GM04503 (cell line): Measurements from ENCODE around the gene STXBP5L.
"Not testable (repeated sequence)": the region's sequence is repeated elsewhere in the genome, so short reads cannot be mapped to it uniquely, and the experiment has no call there.

ENCODE experiments used
- DNase-seq: peaks from one replicate; pipeline ENCODE4 v3.0.0-alpha.2; 2012; ENCODE audit warnings: low read depth

STXBP5L gene

DNA sequence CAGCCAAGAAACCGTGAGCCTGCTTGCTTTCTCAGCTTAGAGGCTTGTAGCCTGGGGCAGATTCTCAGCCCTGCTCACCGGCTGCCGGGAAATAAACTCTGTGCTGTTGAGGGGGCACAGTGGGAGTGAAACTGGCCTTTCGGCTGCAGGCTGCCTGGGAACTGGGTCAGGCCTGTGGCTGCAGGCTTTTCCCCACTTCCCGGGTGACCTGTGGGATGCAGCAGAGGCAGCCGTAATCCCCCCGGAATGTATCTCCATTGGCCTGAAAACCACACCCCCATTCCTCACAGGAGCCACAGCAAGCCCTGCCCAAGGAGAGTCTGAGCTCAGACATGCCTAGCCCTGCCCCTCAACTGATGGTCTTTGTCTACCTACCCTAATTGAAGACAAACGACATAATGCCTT is 110.9 kb downstream of the STXBP5L start:
- DNase-seq = no peak

DNA sequence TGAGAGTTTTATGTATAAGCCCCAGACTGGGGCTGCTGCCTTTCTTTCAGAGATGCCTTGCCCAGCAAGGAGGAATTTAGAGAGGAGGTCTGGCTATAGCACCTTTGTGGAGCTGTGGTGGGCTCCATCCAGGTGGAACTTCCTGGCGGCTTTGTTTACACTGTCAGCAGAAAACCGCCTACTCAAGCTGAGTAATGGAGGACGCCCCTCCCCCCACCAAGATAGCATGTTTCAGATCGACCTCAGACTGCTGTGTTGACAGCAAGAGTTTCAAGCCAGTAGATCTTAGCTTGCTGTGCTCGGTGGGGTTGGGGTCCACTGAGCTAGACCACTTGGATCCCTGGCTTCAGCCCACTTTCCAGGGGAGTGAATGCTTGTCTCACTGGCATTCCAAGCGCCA is 155.6 kb downstream of the STXBP5L start:
- DNase-seq = no peak

DNA sequence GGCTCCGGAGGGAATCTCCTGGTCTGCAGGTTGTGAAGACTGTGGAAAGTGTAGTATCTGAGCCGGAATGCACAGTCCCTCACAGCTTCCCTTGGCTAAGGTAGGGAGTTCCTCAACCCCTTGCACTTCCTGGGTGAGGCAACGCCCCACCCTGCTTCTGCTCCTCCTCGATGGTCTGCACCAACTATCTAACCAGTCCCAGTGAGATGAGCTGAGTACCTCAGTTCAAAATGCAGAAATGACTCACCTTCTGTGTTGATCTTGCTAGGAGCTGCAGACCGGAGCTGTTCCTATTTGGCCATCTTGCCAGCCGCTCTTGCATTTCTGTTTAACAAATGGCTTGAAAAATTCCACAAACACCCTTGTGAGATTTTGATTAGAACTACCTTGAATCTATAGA is 156.1 kb downstream of the STXBP5L start:
- no peak for DNase-seq

DNA sequence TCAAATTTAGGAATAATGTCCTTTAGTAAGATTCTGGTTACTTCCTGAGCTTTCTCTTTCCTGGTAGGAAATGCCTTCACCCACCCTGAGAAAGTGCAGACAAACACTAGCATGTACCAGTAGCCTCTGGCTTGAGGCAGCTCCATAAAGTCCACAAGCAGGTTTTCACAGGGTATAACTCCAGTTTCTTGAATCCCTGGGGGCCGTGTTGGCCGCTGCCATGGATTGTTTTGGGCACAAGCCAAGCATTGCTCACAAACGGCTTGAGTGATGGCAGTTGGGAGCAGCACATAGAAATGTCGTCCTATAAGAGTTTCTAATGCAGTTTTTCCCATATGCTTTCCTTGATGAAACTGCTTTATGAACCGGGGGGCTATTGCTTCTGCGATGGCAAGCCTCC is 164.1 kb downstream of the STXBP5L start:
- no peak for DNase-seq

DNA sequence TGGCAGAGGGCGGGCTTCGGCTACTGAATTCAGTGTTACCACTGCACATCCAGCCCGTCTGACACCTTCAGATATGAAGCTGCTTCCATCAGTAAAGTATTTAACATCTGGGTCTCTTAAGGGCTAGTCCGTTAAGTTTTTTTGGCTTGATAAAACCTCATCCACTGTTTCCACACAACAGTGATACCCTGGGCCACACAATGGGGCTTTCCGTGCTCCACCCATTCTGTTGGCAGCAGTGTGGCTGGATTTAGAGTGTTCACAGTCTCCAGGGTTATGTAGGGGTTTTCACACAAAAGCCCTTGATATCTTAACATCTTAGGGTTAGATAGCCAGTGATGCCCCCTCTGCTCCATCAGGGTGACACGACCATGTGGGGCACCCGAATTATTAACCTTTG is 165.0 kb downstream of the STXBP5L start:
- no peak for DNase-seq

DNA sequence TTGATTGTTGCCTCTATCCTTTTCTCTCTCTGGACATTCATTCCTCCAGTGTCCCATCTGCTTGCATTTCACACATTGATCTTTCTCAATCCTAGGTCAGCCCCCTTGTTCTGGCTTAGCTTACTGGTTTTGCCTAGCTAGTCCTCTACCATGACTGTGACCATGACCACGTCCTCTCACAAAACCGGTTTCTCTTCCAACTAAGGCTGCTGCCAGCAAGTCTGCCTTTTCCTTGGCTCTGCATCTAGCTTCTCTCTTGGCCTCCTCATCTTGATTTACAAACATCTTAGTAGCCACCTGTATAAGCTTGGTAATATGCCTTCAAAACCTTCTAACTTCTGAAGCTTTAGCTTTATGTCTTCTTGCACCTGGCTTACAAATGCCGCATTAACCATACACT is 167.2 kb downstream of the STXBP5L start:
- DNase-seq = no peak

DNA sequence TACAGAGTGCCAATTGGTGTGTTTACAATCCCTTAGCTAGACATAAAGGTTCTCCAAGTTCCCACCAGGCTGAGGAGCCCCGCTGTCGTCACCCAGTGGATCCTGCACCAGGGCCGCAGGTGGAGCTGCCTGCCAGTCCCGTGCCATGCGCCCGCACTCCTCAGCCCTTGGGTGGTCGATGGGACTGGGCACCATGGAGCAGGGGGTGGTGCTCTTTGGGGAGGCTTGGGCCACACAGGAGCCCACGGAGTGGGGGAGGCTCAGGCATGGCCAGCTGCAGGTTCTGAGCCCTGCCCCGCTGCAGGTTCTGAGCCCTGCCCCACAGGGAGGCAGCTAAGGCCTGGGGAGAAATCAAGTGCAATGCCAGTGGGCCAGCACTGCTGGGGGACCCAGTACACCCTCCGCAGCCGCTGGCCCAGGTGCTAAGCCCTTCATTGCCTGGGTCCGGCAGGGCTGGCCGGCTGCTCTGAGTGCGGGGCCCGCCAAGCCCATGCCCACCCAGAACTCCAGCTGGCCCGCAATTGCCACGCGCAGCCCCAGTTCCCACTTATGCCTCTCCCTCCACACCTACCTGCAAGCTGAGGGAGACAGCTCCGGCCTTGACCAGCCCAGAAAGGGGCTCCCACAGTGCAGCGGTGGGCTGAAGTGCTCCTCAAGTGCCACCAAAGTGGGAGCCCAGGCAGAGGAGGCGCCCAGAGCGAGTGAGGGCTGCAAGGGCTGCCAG is 170.5 kb downstream of the STXBP5L start:
- not testable (repeated sequence) for DNase-seq

DNA sequence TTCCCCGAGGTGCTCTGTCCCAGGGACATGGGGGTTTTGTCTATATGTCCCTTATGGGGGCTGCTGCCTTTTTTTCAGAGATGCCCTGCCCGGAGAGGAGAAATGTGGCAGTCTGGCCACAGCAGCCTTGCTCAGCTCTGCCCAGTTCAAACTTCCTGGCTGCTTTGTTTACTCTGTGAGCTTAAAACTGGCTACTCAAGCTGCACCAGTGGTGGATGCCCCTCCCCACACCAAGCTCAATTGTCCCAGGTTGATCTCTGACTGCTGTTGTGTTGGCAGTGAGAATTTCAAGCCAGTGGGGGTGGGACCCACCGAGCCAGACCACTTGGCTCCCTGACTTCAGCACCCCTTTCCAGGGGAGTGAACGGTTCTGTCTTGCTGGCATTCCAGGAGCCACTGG is 188.9 kb downstream of the STXBP5L start:
- no peak for DNase-seq

DNA sequence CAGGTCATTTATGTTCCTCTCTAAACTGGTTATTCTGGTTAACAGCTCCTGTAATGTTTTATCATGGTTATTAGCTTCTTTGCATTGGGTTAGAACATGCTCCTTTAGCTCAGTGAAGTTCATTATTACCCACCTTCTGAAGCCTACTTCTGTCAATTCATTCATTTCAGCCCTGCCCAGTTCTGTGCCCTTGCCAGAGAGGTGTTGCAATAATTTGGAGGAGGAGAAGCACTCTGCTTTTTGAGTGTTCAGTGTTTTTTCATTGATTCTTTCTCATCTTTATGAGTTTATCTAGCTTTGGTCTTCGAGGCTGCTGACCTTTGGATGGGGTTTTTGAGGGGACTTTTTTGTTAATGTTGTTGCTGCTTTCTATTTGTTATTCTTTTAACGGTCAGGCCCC is 203.1 kb downstream of the STXBP5L start:
- DNase-seq = not testable (repeated sequence)

DNA sequence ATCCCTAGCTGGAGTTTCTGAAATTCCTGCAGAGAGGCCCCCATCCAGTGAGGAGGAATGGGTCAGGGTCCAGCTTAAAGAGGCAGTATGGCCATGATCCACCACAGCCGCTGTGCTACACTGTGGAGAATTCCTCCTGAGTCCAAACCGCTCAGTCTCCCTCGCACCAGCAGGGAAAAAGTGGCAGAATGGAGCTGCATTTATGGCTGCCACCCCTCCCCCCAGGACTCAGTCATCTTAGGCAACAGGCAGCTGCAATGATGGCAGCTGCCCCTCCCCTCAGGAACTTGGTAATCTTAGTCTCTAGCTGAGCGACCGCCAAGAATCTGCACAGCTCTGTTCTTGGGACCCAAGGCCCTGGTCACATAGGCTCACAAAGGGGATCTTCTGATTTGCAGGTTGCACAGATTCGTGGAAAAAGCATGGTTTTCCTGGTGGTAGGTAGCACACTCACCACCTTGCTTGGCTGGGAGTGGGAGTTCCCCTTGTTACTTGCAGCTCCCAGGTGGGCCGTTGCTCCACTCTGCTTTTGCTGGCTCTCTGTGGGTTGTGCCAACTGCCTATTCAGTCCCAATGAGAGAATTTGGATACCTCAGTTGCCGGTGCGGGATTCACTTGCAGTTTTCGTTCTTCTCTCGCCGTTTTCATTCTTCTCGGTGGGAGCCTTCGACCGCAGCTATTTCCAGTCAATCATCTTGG is 204.1 kb downstream of the STXBP5L start:
- no peak for DNase-seq

DNA sequence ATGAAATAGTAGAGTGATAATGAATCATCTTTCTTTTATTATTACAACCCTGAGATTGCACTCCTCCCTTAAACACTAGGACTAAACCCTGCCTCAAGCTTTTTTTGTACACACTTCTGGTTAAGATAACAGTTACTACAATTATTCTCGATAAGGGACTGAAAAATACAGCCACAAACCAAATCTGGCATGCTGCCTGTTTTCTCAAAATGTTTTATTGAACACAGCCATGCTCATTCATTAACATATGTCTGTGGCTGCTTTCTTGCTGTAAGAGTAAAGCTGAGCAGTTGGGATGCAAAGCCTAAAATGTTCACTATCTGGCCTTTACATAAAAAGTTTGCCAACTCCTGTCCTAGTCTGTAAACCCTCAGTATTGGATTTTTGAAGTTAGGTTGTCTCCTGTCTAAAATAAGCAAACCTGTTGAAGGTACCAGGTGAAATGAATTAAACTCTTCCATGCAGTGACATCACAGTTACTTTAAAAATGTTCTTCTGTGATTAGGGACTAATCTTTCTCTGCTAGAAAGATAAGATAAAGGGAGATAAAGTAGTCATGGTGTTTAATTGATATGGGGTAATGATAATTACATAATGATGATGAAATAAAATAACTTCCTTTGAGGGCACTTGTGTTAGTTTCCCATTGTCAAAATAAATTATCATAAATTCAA is 218.2 kb downstream of the STXBP5L start:
- no peak for DNase-seq

DNA sequence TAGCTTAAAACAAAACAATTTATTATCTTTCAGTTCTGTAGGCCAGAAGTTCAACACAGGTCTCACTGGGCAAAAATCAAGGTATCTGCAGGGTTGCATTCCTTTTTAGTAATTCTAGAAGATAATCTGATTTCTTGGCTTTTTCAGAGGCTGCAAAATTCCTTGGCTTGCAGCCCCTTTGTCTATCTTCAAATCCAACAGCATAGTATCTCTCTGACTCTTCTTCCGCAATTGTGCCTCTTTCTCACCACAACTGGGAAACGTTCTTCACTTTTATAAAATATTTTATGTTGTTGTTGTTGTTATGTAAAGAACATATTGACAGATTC is 218.7 kb downstream of the STXBP5L start:
- DNase-seq = no peak

DNA sequence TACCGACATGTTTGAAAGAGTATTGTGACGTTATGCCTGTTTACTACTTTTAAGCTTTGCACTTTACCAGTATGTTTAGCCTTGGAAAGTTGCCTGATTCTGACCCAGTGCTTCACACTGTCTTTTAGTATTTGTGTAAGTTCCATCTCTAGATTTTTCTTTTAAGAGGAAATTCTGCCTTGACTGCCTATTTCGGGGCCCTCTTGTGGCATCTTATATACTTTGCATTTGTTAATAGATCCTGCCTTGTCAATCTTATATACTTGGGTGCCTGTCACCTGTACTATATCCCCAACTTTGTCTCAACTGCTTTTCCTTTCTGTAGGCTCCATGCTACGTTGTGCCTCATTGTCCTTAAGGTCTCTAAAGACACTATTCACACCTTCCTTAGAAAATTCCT is 244.6 kb downstream of the STXBP5L start:
- DNase-seq = no peak

DNA sequence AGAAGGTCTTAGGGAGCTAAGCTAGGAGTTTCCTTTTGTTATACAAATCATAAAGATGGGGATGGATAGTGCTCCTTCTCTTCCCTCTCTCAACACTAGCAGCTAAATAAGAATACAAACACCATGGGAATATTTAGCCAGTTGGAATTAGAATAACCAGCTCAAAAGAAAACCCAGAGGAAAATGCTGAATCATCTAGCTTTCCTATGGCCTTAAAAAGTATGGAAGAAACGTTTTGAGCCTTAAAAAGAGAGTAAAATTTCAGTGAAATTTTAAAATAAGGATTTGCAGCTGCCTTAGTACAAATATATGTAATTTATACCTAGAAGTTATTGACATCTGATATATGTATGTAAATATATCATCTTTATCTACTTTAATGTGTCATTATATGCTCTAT is 245.8 kb downstream of the STXBP5L start:
- DNase-seq = no peak

DNA sequence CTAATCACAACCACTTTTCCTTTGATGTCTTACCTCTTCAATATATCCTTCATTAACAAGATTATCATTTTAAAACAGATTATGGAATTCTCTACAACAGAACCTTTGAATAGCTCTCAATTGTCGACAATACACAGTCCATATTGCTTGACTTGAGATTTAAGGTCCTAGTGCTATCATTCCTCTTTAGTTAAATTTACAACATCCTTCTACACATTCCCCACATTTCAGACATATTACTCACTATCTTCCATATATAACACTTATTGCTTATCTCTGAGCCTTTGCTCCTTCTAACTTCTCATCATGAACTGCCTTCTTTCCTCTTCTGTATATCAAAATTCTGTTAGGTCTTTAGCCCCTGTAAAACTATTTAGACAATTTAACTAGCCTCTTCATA is 247.0 kb downstream of the STXBP5L start:
- no peak for DNase-seq

DNA sequence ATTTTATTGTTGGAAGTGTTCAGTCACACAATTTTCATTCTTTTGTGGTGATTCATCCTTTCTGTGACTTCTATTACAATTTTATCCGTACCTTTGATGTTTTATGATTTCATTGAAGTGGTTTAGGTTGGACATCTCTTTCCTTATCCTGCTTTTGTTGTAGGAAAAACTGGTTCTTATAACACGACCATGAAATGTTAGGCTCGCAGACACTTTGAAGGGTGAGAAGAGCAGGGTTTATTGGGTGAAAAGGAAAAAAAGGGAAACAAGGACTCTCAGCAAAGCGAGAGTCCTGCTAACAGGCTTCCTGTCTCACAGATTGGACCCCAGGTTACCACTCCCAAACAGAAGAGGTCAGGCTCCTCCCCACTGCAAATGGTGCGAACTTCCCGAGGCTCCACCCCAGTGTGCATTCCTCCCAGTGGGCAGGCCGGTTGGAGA is 257.4 kb downstream of the STXBP5L start:
- DNase-seq = no peak

DNA sequence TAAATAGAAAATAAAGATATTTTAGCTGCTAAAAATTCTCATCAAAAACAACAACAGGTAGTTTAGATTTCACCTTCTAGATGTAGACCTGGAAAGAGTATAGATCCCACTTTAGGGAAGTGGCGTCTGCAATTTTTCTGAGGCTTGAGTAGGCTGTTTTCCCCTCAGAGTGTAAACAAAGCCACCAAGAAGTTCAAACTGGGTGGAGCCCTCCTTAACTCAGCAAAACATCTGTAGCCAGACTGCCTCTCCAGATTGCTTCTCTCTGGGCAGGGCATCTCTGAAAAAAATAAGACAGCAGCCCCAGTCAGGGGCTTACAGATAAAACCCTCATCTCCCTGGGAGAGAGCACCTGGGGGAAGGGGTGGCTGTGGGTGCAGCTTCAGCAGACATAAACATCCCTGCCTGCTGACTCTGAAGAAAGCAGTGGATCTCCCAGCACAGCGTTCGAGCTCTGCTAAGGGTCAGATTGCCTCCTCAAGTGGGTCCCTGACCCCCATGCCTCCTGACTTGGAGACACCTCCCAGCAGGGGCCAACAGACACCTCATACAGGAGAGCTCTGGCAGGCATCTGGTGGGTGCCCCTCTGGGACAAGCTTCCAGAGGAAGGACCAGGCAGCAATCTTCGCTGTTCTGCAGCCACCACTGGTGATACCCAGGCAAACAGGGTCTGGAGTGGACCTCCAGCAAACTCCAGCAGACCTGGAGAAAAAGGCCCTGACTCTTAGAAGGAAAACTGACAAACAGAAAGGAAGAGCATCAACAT is 259.6 kb downstream of the STXBP5L start:
- no peak for DNase-seq

DNA sequence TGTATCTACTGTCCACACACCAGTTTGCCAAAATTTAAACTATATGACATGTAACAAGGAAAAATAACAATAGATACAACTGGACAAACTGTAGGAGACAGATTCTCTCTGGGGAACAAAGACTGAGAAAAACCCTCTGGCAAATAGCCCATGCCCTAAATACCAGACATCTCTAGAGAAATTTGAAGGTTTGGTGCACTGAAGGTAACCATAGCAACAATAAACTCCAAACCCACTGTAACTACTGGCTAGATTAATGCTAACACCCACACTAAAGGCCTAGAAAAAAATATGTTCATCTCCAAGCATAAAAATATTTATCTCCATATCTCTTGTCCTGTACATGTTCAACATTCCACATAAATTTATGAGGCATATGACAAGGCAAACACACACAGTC is 267.1 kb downstream of the STXBP5L start:
- no peak for DNase-seq

DNA sequence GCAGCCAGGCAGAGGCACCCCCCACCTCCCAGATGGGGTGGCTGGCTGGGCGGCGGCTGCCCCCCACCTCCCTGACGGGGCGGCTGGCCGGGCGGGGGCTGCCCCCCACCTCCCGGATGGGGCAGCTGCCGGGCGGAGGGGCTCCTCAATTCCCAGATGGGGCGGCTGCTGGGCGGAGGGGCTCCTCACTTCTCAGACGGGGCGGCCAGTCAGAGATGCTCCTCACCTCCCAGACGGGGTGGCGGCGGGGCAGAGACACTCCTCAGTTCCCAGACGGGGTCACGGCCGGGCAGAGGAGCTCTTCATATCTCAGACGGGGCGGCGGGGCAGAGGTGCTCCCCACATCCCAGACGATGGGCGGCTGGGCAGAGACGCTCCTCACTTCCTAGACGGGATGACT is 282.6 kb downstream of the STXBP5L start:
- DNase-seq = not testable (repeated sequence)

DNA sequence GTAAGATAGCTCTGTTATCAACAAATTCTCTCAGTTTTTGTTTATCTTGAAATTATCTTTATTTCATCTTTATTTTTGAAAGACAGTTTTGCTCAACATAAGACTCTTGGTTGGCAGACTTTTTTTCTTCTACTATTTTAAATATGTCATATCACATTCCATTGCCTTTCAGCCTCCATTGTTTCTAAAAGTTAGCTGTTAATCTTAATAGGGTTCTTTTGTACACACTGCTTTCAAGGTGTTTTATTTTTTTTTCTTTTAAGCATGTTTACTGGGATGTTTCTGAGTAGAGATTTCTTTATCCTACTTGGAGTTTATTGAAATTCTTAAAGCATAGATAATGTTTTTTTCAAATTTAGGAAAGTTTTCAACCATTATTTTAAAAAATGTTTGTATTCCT is 294.6 kb downstream of the STXBP5L start:
- no peak for DNase-seq

DNA sequence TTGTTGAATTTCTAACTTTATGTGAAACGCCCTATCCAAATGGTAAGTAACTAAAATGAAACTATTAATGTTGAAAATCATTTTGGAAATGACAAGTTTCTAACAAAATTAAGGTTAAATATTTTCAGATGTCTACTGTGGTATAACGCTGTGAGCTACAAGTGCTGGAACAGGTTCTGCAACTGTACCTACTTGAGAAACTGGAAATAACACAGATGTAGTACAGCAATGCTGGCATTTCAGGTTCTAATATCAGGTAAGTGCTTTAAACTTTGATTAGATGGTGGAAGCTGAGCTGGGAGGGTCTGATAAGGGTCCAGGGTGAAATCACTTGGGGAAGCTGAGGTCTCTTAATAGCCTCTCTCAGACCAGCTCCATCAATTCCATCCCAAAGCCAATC is 315.1 kb downstream of the STXBP5L start:
- no peak for DNase-seq

DNA sequence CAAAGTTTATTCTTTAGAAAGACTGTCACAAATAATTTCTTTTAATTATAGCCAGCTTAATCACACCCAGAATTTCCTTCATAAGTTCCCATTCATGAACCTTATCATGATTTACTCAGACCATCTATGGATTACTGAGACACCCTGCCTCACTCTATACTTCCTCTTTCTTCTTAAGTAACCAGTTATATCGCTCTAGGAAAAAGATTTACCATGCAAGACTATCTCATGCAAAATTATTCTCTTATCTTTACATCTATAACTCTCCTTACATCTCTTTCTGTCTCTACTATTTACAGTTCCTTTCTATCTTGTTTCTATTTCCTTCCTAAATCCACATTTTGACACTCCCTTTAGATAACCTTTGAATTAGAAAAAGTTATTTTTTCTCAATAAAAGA is 321.0 kb downstream of the STXBP5L start:
- no peak for DNase-seq

DNA sequence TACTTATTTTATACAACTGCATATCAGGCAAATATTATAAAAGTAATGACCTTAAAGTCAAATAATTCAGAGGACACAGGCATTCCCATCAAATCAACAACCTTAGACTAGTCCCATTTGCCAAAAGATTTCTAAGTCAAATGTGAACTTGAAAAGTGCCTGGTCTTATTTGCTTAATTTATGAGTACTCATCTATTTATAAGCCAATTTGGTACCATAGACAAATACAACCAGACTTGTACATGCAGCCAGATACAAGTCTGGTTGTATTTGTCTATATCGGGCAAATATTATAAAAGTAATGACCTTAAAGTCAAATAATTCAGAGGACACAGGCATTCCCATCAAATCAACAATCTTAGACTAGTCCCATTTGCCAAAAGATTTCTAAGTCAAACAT is 322.2 kb downstream of the STXBP5L start:
- DNase-seq = not testable (repeated sequence)
